CD4-positive, CD25-positive, alpha-beta regulatory T cell (primary cell): ENCODE measurements around the gene AKR1C1. TPM values are rescaled to one million over a fixed set of nuclear protein-coding genes. Genes with fewer than 3 reads are reported as not detected.
"Not testable (repeated sequence)": the region's sequence is repeated elsewhere in the genome, so short reads cannot be mapped to it uniquely, and the experiment has no call there.

Experiments
- ATAC-seq, 2 donors: fragments of 150-1000 bp; cut with Tn5 transposase; one replicate each; pipeline ENCODE4 v1.10.0; 2021; ENCODE audit warnings: low read depth in 2 of 2, moderate number of reproducible peaks in 2 of 2, moderate library complexity in 1 of 2
- DNase-seq, 3 donors: peaks; one replicate each; pipeline versions ENCODE4 v3.0.0 to v3.0.0-alpha.2; 2012 to 2022; ENCODE audit warnings: mixed read lengths in 1 of 3
- H3K27ac ChIP-seq: one replicate; pipeline ENCODE4 v1.7.0; 2013; ENCODE audit warnings: mild to moderate bottlenecking, low read length; ENCODE audit not compliant: insufficient read depth, poor library complexity, severe bottlenecking
- H3K27me3 ChIP-seq: one replicate; pipeline ENCODE4 v1.7.0; 2013; ENCODE audit warnings: low read length; ENCODE audit not compliant: control insufficient read depth, insufficient read depth
- H3K36me3 ChIP-seq: one replicate; pipeline ENCODE4 v1.7.0; 2013; ENCODE audit warnings: mild to moderate bottlenecking, low read length, moderate library complexity; ENCODE audit not compliant: control insufficient read depth, insufficient read depth
- H3K4me1 ChIP-seq: 2 replicates; pipeline ENCODE4 v1.7.0; 2013; ENCODE audit warnings: mild to moderate bottlenecking, low read length; ENCODE audit not compliant: insufficient read depth, control insufficient read depth, poor library complexity, severe bottlenecking
- H3K4me3 ChIP-seq: one replicate; pipeline ENCODE4 v1.7.0; 2013; ENCODE audit warnings: low read depth, mild to moderate bottlenecking, low read length, moderate library complexity
- H3K9me3 ChIP-seq, 2 experiments: 1 replicate in 1 of 2; 2 replicates in 1 of 2; pipeline ENCODE4 v1.7.0; 2013; ENCODE audit warnings: low read length in 2 of 2, mild to moderate bottlenecking in 1 of 2, moderate library complexity in 1 of 2; ENCODE audit not compliant: control insufficient read depth in 2 of 2
- H3K27ac Mint-ChIP-seq, 3 donors: one replicate each; pipeline ENCODE4 v1.8.0; 2020 to 2022; ENCODE audit warnings: mild to moderate bottlenecking in 3 of 3, mixed read lengths in 3 of 3, moderate library complexity in 2 of 3
- H3K27me3 Mint-ChIP-seq: one replicate; pipeline ENCODE4 v1.8.0; 2022; ENCODE audit warnings: mild to moderate bottlenecking, mixed read lengths
- H3K36me3 Mint-ChIP-seq: one replicate; pipeline ENCODE4 v1.8.0; 2020; ENCODE audit warnings: mixed read lengths
- H3K4me1 Mint-ChIP-seq, 4 donors: one replicate each; pipeline ENCODE4 v1.8.0; 2020 to 2022; ENCODE audit warnings: mixed read lengths in 4 of 4, mild to moderate bottlenecking in 1 of 4
- H3K4me3 Mint-ChIP-seq, 4 donors: one replicate each; pipeline ENCODE4 v1.8.0; 2020 to 2022; ENCODE audit warnings: mild to moderate bottlenecking in 4 of 4, mixed read lengths in 4 of 4, moderate library complexity in 3 of 4
- H3K9me3 Mint-ChIP-seq, 7 donors: one replicate each; pipeline ENCODE4 v1.8.0; 2020 to 2022; ENCODE audit warnings: mixed read lengths in 7 of 7, mild to moderate bottlenecking in 3 of 7, moderate library complexity in 2 of 7
- polyA plus RNA-seq, 4 donors: library from polyadenylated mRNA; unstranded; fragments of 300-500 nt; fragmentation: Illumina TruSeq; gene quantifications; one replicate each; pipeline ENCODE4 v1.2.3, GENCODE V29; 2021
- total RNA-seq: library from RNA; stranded (reverse); gene quantifications from one replicate; pipeline ENCODE4 v1.2.3, GENCODE V29; 2022

AKR1C1 gene
- total and polyA plus RNA-seq, 5 donors from 2014 or later: 0.14 to 1.5 (median 0.82) TPM; not detected in 1

GRCh38 chr10:5018671-5019277, 55.6 kb downstream of the AKR1C1 start:
- not testable (repeated sequence) for H3K36me3 Mint-ChIP-seq, H3K27me3 Mint-ChIP-seq, H3K4me3 Mint-ChIP-seq, DNase-seq, H3K27me3 ChIP-seq, H3K9me3 Mint-ChIP-seq, H3K4me3 ChIP-seq, H3K9me3 ChIP-seq, H3K4me1 Mint-ChIP-seq, H3K36me3 ChIP-seq, ATAC-seq, H3K4me1 ChIP-seq, H3K27ac Mint-ChIP-seq, H3K27ac ChIP-seq

DNA sequence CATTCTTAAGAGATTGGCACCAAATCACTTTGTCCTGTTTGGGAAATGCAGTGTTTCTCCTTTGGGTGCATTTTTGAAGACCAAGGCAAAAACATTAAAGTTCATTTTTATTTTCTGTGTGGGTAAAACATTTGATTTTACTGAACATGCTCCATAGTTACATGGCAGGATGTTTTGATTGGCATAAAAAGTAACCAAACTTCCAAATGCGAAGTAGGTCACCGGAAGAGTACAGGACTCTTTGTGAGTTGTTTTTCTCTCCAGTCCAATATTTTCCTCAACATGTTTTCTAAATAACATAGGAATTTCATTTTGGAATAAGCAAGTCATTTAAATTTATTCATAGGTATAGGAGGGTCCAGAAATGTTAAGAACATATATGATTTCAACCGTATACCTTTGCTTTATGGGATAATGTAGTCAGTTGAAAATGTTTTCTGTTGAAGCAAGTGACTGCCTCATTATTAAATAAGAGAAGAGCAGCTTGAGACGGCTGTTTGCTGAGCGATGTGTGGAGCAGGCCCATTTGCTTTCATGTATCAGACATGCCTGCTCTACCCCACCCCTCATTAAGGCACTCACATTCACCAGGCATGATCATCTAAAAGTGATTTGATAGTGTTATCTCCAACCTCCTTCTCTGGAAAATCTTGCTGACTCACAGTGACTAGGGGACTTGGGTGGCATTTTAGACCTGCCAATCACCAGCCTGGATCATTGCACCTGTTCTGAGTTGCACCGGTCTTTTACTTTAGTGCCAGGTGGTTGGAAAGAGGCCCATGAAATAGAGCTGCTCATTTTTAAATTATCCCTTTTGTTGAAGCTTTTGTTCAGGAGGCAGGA, 56.8 kb downstream of the AKR1C1 start:
- H3K4me1 ChIP-seq, H3K27me3 ChIP-seq, H3K9me3 ChIP-seq, H3K36me3 Mint-ChIP-seq, H3K4me3 ChIP-seq, ATAC-seq, H3K9me3 Mint-ChIP-seq, H3K4me1 Mint-ChIP-seq, H3K4me3 Mint-ChIP-seq, H3K27ac ChIP-seq, DNase-seq, H3K36me3 ChIP-seq, H3K27me3 Mint-ChIP-seq, H3K27ac Mint-ChIP-seq: not testable (repeated sequence)

- H3K36me3 ChIP-seq, H3K36me3 Mint-ChIP-seq, H3K27me3 Mint-ChIP-seq, ATAC-seq, H3K27me3 ChIP-seq, H3K9me3 Mint-ChIP-seq, H3K4me1 ChIP-seq, H3K9me3 ChIP-seq, H3K4me3 ChIP-seq, H3K27ac ChIP-seq, H3K4me1 Mint-ChIP-seq, DNase-seq, H3K27ac Mint-ChIP-seq: not testable (repeated sequence)
- H3K4me3 Mint-ChIP-seq: peak overlapping the region in 1 of 4 donors; percentile 48
Observed at GRCh38 chr10:5021624-5022290, 58.5 kb downstream of the AKR1C1 start.

- DNase-seq: no peak
- ATAC-seq: no peak
- Mint-ChIP-seq H3K9me3 (peaks cover 0 to 4% (median 0%) of the 10 kb centered on the region in 7 donors), H3K27me3 (no peaks in the 10 kb centered on the region), H3K36me3 (no peaks in the 10 kb centered on the region), H3K4me3 (no peak overlapping the region), H3K4me1 (no peaks in the 10 kb centered on the region), H3K27ac (no peak overlapping the region)
- Histone ChIP-seq H3K27ac (no peak overlapping the region), H3K36me3 (no peaks in the 10 kb centered on the region), H3K9me3 (no peaks in the 10 kb centered on the region), H3K4me1 (no peaks in the 10 kb centered on the region), H3K4me3 (no peak overlapping the region), H3K27me3 (no peaks in the 10 kb centered on the region)
Observed at GRCh38 chr10:5023177-5023805, 60.1 kb downstream of the AKR1C1 start.

DNA sequence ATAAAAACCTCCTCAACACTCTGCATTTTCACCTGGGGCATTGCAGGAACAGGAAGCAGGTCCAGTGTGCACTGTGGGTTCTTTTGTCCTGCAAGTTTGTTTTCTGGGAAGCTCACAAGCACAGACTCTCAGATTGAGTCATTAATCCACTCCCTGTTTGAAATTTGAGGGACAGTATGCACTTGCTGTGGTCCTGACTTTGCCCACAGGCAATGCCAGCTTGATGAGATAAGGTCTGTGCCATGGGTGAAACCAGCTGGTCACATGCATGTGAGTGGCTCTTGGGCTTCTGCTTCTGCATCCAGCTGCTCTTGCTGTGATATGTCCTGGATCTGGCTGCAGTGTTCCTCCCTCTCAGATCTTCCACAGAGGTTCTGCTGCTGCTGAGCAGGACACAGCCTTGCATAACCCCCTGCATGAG, 62.3 kb downstream of the AKR1C1 start:
- H3K4me3 ChIP-seq, ATAC-seq, DNase-seq, H3K36me3 ChIP-seq, H3K9me3 ChIP-seq, H3K36me3 Mint-ChIP-seq, H3K4me1 Mint-ChIP-seq, H3K27ac ChIP-seq, H3K4me3 Mint-ChIP-seq, H3K27ac Mint-ChIP-seq, H3K27me3 Mint-ChIP-seq, H3K4me1 ChIP-seq, H3K27me3 ChIP-seq: not testable (repeated sequence)
- H3K9me3 Mint-ChIP-seq: peaks cover 0 to 16% (median 6%) of the 10 kb centered on the region in 7 donors

DNA sequence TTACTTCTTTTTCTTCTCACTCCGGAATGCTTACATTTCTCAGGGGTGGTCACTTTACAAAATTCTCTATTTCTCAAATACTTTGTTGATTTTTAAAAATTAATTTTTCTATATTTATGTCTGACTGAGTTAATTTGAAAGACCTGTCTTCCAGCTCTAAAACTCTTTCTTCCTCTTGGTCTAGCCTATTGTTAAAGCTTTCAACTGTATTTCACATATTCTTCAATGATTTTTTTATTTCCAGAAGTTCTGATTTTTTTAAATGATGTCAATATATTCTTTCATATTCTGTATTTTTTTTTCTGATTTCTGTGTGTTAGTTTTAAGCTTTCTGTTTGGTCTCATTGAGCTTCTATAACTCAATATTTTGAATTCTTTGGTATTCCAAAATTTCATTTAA, 67.8 kb downstream of the AKR1C1 start:
- Histone ChIP-seq H3K27me3 (no peaks in the 10 kb centered on the region), H3K9me3 (peaks cover 10 to 20% of the 10 kb centered on the region in 2 experiments), H3K36me3 (no peaks in the 10 kb centered on the region), H3K4me1 (no peaks in the 10 kb centered on the region), H3K4me3 (no peak overlapping the region), H3K27ac (no peak overlapping the region)
- Mint-ChIP-seq H3K27me3 (no peaks in the 10 kb centered on the region), H3K4me3 (no peak overlapping the region), H3K9me3 (peaks cover 2 to 44% (median 10%) of the 10 kb centered on the region in 7 donors), H3K4me1 (no peaks in the 10 kb centered on the region), H3K27ac (no peak overlapping the region), H3K36me3 (peaks cover 7% of the 10 kb centered on the region)
- DNase-seq (no peak), ATAC-seq (no peak)

GRCh38 chr10:5031588-5031987, 68.4 kb downstream of the AKR1C1 start:
- H3K27me3 ChIP-seq, H3K27ac Mint-ChIP-seq, ATAC-seq, DNase-seq, H3K27ac ChIP-seq, H3K4me3 ChIP-seq, H3K4me3 Mint-ChIP-seq, H3K4me1 Mint-ChIP-seq, H3K4me1 ChIP-seq, H3K36me3 ChIP-seq, H3K36me3 Mint-ChIP-seq, H3K27me3 Mint-ChIP-seq: not testable (repeated sequence)
- H3K9me3 ChIP-seq: peaks cover 10 to 20% of the 10 kb centered on the region in 2 experiments
- peaks cover 2 to 44% (median 10%) of the 10 kb centered on the region in 7 donors for H3K9me3 Mint-ChIP-seq
